Type B pancreatic cell (in vitro differentiated cells): Measurements from ENCODE around the gene ST6GALNAC1. TPM values are rescaled to one million over a fixed set of nuclear protein-coding genes. Genes with fewer than 3 reads are reported as not detected.

Source experiments
- DNase-seq: peaks from one replicate; pipeline ENCODE4 v3.0.0; 2021; ENCODE audit warnings: mixed read lengths; ENCODE audit not compliant: unreplicated experiment; ENCODE audit errors: extremely low spot score
- H3K27ac Mint-ChIP-seq: 2 replicates; pipeline ENCODE4 v1.8.0; 2021; ENCODE audit warnings: mild to moderate bottlenecking, mixed read lengths
- H3K27me3 Mint-ChIP-seq: 2 replicates; pipeline ENCODE4 v1.8.0; 2021; ENCODE audit warnings: mixed read lengths
- H3K36me3 Mint-ChIP-seq: 2 replicates; pipeline ENCODE4 v1.8.0; 2021; ENCODE audit warnings: mixed read lengths
- H3K4me1 Mint-ChIP-seq: one replicate; pipeline ENCODE4 v1.8.0; 2021; ENCODE audit warnings: mixed read lengths; ENCODE audit not compliant: unreplicated experiment
- H3K4me3 Mint-ChIP-seq: 2 replicates; pipeline ENCODE4 v1.8.0; 2021; ENCODE audit warnings: mild to moderate bottlenecking, mixed read lengths
- H3K9me3 Mint-ChIP-seq: 2 replicates; pipeline ENCODE4 v1.8.0; 2021; ENCODE audit warnings: mixed read lengths
- total RNA-seq: library from RNA; stranded (reverse); gene quantifications from 2 replicates; pipeline ENCODE4 v1.2.1, GENCODE V29; 2021; ENCODE audit warnings: low replicate concordance
- TF ChIP-seq, protein P1 (sequence below): fragments of 200-600 bp; sonication (generic); conservative IDR thresholded peaks from 2 replicates; pipeline ENCODE4 v1.5.0; 2021; ENCODE audit warnings: antibody characterized with exemption, mild to moderate bottlenecking

The ST6GALNAC1 gene
- total RNA-seq, 1 donor from 2014 or later, result 10.3 TPM

DNA sequence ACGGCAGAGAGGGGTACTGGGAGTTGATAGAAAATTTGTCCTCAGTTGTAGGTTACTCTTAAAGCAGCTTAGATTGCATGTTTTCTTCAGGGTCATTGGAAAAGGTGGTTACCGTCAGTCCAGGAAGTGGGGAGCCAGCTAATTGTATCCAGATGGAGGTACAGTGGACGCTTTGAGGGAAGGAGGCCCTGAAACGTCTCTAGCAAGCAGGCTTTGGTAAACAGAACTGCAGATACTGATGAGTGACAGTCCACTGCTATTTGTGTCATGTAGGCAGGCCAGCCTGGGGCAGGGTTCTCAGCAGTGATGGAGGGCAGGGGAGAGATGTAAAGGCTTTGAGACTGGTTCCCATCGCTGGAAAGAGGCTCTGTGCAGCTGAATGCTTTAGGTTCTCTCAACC, 30.2 kb upstream of the ST6GALNAC1 start:
- Mint-ChIP-seq H3K27me3 (no peaks in the 10 kb centered on the region), H3K4me3 (peak overlapping the region; percentile 51), H3K9me3 (peaks cover 6% of the 10 kb centered on the region), H3K27ac (peak overlapping the region; percentile 56), H3K4me1 (peaks cover 35% of the 10 kb centered on the region), H3K36me3 (no peaks in the 10 kb centered on the region)
- DNase-seq, result no peak
- TF ChIP-seq, protein P1, sequence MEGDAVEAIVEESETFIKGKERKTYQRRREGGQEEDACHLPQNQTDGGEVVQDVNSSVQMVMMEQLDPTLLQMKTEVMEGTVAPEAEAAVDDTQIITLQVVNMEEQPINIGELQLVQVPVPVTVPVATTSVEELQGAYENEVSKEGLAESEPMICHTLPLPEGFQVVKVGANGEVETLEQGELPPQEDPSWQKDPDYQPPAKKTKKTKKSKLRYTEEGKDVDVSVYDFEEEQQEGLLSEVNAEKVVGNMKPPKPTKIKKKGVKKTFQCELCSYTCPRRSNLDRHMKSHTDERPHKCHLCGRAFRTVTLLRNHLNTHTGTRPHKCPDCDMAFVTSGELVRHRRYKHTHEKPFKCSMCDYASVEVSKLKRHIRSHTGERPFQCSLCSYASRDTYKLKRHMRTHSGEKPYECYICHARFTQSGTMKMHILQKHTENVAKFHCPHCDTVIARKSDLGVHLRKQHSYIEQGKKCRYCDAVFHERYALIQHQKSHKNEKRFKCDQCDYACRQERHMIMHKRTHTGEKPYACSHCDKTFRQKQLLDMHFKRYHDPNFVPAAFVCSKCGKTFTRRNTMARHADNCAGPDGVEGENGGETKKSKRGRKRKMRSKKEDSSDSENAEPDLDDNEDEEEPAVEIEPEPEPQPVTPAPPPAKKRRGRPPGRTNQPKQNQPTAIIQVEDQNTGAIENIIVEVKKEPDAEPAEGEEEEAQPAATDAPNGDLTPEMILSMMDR, result no peak

DNA sequence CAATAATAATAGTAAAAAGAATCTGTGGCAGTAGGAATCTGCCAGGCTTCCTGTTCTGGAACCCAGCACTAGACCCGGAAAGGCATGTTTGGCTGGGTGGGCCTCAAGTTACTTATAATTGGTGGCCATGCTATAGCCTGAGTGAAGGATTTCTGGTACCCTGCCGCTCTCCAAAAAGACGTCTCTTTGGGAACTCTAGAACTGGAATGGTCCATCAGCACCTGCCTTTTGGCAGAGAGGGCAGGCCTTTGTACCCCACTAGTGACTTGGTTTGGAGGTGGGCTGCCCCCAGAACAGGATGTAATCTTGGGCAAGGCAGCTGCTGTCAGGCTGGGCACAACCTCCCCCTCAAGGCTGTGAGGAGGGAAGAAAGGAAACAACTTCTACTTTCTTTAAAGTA, 29.3 kb upstream of the ST6GALNAC1 start:
- H3K4me3 Mint-ChIP-seq, result peak overlapping the region; percentile 95
- H3K4me1 Mint-ChIP-seq, result peaks cover 39% of the 10 kb centered on the region
- H3K27me3 Mint-ChIP-seq, result no peaks in the 10 kb centered on the region
- TF ChIP-seq, protein P1, result no peak
- H3K36me3 Mint-ChIP-seq, result no peaks in the 10 kb centered on the region
- DNase-seq, result no peak
- H3K27ac Mint-ChIP-seq, result peak overlapping the region; percentile 99
- H3K9me3 Mint-ChIP-seq, result peaks cover 6% of the 10 kb centered on the region

DNA sequence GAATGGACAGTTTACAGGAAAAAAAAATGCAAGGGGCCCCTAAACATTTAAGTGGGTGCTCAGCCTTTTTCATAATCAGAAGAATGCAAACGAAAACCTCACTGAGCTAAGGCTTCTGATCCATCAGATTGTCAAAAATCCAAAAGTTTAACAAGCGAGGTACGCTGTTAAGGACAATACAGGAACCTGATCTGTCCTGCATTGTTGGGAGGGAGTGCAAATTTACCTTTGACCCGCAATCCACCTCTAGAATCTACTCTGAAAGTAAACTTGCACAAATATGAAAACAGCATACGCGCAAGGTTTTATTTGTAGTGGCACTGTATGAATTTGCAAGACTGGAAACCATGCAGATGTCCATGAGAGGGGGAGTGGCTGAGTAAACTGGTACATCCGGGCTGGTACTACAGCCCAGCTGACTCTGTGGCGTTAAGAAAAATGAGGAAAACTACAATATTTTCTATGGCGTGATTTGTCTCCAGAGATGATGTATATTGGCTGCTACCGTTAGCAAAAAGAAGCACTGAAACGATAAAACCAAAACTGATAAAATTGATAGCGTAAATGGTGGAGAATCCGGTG, 28.8 kb upstream of the ST6GALNAC1 start:
- Mint-ChIP-seq H3K4me1 (peaks cover 45% of the 10 kb centered on the region), H3K4me3 (peak overlapping the region; percentile 95), H3K27me3 (no peaks in the 10 kb centered on the region), H3K36me3 (no peaks in the 10 kb centered on the region), H3K9me3 (peaks cover 6% of the 10 kb centered on the region), H3K27ac (peak overlapping the region; percentile 99)
- no peak for DNase-seq
- TF ChIP-seq, protein P1, result no peak

DNA sequence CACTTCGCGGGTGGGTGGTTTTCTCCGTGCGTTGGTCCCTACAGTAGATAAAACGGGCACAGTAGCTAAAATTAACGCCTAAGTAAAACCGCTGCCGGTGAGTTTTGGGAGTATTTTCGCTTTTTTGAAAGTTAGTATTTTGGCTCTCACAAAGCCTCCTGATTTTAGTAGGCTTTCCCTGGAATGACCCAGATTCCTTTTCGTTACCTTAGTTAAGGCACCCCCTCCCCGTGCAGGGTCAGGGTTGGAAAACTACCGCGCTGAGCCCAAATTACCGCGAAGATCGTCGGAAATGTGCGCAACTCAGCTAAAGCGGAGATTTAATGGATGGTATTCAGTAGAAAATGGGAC, 28.3 kb upstream of the ST6GALNAC1 start:
- TF ChIP-seq, protein P1, result peak; percentile 63
- H3K36me3 Mint-ChIP-seq, result no peaks in the 10 kb centered on the region
- H3K4me1 Mint-ChIP-seq, result peaks cover 48% of the 10 kb centered on the region
- H3K27me3 Mint-ChIP-seq, result no peaks in the 10 kb centered on the region
- H3K9me3 Mint-ChIP-seq, result peaks cover 6% of the 10 kb centered on the region
- peak overlapping the region; percentile 95 for H3K4me3 Mint-ChIP-seq
- no peak for DNase-seq
- H3K27ac Mint-ChIP-seq, result peak overlapping the region; percentile 99

DNA sequence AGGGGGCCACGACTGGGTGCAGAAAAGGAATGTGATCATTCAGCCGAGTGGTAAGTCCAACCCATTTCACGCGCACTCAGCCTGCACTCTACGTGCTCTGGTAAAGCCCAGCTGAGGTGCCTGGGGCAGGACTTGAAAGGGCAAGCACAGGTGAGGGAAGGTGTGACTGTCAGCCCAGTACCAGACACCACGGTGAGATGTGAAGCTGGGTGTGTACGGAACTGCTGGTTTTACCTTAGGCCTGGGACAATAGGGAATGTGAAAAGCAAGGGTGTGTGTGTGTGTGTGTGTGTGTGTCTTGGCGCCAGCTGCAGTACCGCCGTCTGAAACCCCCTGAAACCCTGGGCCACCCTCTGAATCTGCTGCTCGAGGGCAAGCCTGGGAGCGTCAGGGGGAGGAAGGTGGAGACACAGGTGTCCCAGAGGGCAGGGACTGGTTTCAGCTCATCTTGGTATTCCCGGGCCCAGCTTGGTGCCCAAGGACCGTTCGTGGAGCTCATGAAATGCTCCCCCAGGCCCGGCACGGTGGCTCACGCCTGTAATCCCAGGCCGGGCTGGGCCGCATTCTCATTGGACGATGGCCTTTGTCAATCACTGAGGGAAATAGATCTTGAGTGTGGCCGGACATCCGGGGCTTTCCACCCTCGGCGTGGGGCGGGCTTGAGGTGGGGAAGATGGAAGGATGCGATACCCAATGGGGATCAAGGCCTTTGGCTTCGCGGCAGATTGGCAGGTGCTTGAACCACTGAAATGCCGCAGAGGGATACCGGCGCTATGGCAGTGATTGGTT, 27.8 kb upstream of the ST6GALNAC1 start:
- peak; percentile 98 for DNase-seq
- TF ChIP-seq, protein P1, result no peak
- Mint-ChIP-seq H3K36me3 (no peaks in the 10 kb centered on the region), H3K27ac (peak overlapping the region; percentile 99), H3K27me3 (no peaks in the 10 kb centered on the region), H3K4me3 (peak overlapping the region; percentile 95), H3K9me3 (peaks cover 6% of the 10 kb centered on the region), H3K4me1 (peaks cover 48% of the 10 kb centered on the region)
